SH-SY5Y (cell line): ENCODE measurements around the gene PTTG1IP.

ENCODE experiments used
- GATA2 ChIP-seq: IDR thresholded peaks from 2 replicates; pipeline ENCODE4 v1.6.1; 2011; ENCODE audit warnings: mild to moderate bottlenecking, low read depth, low read length
- GATA3 ChIP-seq: IDR thresholded peaks from 2 replicates; pipeline ENCODE4 v1.6.1; 2011; ENCODE audit warnings: low read depth, mild to moderate bottlenecking, low read length, moderate library complexity

GRCh38 chr21:44917446-44918106 lies 44.1 kb upstream of the PTTG1IP start:
- no peak for TF ChIP-seq GATA2
- no peak for TF ChIP-seq GATA3
